ENCODE results near the gene ZNF320. TPM values are rescaled to one million over a fixed set of nuclear protein-coding genes. Genes with fewer than 3 reads are reported as not detected.
A peak's percentile ranks its signal among the peaks of the same experiment; 100 is the strongest.
"Not testable (repeated sequence)": the region's sequence is repeated elsewhere in the genome, so short reads cannot be mapped to it uniquely, and the experiment has no call there.

Gene ZNF320
- polyA plus RNA-seq, 6 donors from 2014 or later = 4.6 to 11.7 (median 7.3) TPM; not detected in 1

DNA sequence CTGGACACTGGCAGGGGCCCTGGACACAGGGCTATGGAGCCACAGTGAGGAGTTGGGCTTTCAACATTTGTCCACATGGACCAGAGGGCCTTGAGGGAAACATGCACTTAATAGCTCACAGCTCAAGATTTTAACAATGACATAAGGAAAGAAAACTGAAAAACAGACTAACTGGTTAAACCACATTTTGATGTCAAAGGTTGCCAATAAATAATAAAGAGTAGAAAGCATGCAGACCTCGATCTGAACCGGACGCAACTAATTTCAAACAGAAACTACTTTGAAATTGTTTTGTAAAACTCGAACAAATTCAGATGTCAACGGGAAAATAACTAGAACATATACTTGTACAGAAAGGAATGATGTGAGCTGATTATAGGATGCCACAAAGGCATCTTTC lies 41.3 kb upstream of the ZNF320 start:
- DNase-seq = no peak
- Mint-ChIP-seq H3K27ac (peak overlapping the region in 4 of 6 donors; percentile 41 to 91 (median 68)), H3K4me3 (peak overlapping the region in 6 of 8 donors; percentile 11 to 40 (median 32)), H3K4me1 (peaks cover 31 to 60% (median 46%) of the 10 kb centered on the region in 3 donors), H3K36me3 (no peaks in the 10 kb centered on the region), H3K27me3 (no peaks in the 10 kb centered on the region), H3K9me3 (no peaks in the 10 kb centered on the region)
- ATAC-seq (ENCODE audit: low read depth in 2 of 2) = no peak

DNA sequence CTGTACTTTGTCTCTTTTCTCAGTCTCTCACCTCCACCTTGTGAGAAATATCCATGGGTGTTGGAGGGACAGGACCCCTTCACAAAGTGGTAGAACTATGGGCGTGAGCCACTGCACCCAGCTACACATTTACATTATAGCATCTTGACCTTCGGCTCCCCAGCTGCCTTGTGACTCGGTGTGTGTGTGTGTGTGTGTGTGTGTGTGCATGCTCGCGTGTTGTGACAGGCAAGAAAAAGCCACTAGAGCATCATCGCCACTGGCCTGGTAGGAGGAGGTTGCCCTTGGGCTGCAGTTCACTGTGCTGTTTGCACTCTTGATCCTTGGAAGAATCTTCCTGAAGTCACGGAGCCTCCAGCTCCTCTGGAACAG lies 39.5 kb upstream of the ZNF320 start:
- Mint-ChIP-seq H3K4me3 (no peak overlapping the region), H3K4me1 (peaks cover 32 to 62% (median 42%) of the 10 kb centered on the region in 3 donors), H3K27ac (peak overlapping the region in 4 of 6 donors; percentile 24 to 86 (median 56)), H3K27me3 (no peaks in the 10 kb centered on the region), H3K9me3 (peaks cover 0 to 7% (median 0%) of the 10 kb centered on the region in 7 donors), H3K36me3 (peaks cover 0 to 10% of the 10 kb centered on the region in 2 donors)
- ATAC-seq (ENCODE audit: low read depth in 2 of 2) (no peak), DNase-seq (no peak)

DNA sequence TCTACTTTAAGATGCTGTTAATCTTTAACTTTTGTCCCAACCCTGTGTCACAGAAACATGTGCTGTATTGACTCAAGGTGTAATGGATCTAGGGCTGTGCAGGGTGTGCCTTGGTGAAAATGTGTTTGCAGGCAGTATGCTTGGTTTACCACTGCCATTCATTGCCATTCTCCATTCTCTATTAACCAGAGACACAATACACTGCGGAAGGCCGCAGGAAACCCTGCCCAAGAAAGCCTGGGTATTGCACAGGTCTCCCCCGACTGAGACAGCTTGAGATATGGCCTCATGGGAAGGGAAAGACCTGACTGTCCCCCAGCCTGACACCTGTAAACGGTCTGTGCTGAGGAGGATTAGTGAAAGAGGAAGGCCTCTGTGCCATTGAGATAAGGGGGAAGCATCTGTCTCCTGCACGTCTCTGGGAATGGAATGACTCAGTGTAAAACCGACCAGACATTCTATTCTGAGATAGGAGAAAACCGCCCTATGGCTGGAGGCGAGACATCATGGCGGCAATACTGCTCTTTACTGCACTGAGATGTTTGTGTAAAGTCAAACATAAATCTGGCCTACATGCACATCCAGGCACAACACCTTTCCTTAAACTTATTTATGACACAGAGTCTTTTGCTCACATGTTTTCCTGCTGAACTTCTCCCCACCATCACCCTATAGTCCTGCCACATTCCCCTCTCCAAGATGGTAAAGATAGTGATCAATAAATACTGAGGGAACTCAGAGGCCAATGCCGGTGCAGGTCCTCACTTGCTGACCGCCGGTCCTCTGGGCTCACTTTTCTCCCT lies 38.9 kb upstream of the ZNF320 start:
- peaks cover 0 to 10% of the 10 kb centered on the region in 2 donors for H3K36me3 Mint-ChIP-seq
- H3K4me3 Mint-ChIP-seq = peak overlapping the region in 1 of 8 donors; percentile 58
- H3K27me3 Mint-ChIP-seq = no peaks in the 10 kb centered on the region
- peaks cover 0 to 7% (median 0%) of the 10 kb centered on the region in 7 donors for H3K9me3 Mint-ChIP-seq
- H3K4me1 Mint-ChIP-seq = peaks cover 26 to 56% (median 36%) of the 10 kb centered on the region in 3 donors
- DNase-seq (no peak), ATAC-seq (ENCODE audit: low read depth in 2 of 2) (no peak)
- H3K27ac Mint-ChIP-seq = peak overlapping the region in 5 of 6 donors; percentile 24 to 86 (median 43)

DNA sequence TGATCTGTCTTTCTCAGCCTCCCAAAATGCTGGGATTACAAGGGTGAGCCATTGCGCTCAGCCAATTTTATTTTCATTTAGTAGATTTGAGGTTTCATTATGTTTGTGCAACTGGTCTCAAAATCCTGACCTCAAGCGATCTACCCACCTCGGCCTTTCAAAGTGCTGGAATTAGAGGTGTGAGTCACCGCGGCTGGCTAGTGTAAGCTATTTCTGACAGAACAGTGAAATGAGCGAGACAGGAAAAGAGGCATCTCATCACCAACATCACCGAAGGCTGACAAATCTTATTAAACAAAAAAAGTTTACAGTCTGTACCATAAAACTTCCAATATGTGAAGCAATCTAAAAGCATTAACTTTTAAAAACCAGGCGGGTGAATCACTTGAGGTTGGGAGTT lies 38.0 kb upstream of the ZNF320 start:
- Mint-ChIP-seq H3K4me1 (peaks cover 22 to 47% (median 29%) of the 10 kb centered on the region in 3 donors), H3K27ac (peak overlapping the region in 1 of 6 donors; percentile 39), H3K27me3 (no peaks in the 10 kb centered on the region), H3K36me3 (peaks cover 0 to 10% of the 10 kb centered on the region in 2 donors), H3K9me3 (peaks cover 0 to 7% (median 0%) of the 10 kb centered on the region in 7 donors), H3K4me3 (no peak overlapping the region)
- DNase-seq (no peak), ATAC-seq (ENCODE audit: low read depth in 2 of 2) (no peak)

DNA sequence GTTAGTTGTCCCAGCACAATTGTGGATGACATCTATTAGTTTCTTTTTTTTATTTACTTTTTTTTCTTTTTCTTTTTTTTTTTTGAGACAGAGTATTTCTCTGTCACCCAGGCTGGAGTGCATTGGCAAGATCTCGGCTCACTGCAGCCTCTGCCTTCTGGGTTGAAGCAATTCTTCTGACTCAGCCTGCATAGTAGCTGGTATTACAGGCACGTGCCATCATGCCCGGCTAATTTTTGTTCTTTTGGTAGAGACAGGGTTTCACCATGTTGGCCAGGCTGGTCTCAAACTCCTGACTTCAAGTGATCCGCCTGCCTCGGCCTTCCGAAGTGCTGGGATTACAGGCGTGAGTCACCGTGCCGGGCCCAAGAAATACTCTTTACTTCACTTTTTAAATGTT lies 27.2 kb upstream of the ZNF320 start:
- peak overlapping the region in 6 of 8 donors; percentile 32 to 71 (median 48) for H3K4me3 Mint-ChIP-seq
- H3K27ac Mint-ChIP-seq; H3K27me3 Mint-ChIP-seq; H3K9me3 Mint-ChIP-seq; DNase-seq; H3K36me3 Mint-ChIP-seq; ATAC-seq (ENCODE audit: low read depth in 2 of 2): not testable (repeated sequence)
- peaks cover 16 to 32% (median 32%) of the 10 kb centered on the region in 3 donors for H3K4me1 Mint-ChIP-seq

DNA sequence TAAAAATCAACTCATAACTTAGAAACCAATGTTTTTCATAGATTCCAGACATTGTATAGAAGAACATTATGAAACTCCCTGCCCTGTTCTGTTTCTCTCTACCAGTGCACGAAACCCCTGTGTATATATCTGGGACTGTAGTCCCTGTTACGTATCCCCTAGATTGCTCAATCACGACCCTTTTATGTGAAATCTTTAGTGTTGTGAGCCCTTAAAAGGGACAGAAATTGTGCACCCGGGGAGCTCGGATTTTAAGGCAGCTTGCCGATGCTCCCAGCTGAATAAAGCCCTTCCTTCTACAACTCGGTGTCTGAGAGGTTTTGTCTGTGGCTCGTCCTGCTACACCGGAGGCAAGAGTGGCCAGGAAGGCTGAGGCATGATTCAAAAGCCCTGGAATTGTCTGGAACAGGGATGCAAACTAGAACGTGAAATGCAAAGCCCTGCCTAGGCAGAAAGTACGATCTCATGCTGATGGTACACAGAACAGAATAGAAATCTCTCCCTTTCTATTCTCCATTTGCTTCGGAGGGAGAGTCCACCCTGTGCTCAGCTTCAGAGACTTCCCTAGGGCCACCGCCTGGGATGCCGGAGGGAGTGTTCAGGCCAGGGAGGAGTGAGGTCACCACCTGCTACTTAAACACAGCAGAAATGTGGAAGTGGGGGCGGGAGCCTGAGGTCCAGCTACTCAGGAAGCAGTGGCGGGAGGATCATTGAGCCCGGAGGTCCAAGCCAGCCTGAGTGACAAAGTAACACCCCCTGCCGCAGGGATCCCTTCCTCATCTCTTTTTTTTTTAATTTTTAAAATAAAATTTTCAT lies 26.6 kb upstream of the ZNF320 start:
- Mint-ChIP-seq H3K4me1 (peaks cover 16 to 32% (median 32%) of the 10 kb centered on the region in 3 donors), H3K27me3 (no peaks in the 10 kb centered on the region), H3K36me3 (peaks cover 0 to 4% of the 10 kb centered on the region in 2 donors), H3K4me3 (peak overlapping the region; percentile 71 to 97 (median 95)), H3K9me3 (no peaks in the 10 kb centered on the region), H3K27ac (peak overlapping the region in 4 of 6 donors; percentile 44 to 95 (median 50))
- DNase-seq (no peak), ATAC-seq (ENCODE audit: low read depth in 2 of 2) (no peak)

DNA sequence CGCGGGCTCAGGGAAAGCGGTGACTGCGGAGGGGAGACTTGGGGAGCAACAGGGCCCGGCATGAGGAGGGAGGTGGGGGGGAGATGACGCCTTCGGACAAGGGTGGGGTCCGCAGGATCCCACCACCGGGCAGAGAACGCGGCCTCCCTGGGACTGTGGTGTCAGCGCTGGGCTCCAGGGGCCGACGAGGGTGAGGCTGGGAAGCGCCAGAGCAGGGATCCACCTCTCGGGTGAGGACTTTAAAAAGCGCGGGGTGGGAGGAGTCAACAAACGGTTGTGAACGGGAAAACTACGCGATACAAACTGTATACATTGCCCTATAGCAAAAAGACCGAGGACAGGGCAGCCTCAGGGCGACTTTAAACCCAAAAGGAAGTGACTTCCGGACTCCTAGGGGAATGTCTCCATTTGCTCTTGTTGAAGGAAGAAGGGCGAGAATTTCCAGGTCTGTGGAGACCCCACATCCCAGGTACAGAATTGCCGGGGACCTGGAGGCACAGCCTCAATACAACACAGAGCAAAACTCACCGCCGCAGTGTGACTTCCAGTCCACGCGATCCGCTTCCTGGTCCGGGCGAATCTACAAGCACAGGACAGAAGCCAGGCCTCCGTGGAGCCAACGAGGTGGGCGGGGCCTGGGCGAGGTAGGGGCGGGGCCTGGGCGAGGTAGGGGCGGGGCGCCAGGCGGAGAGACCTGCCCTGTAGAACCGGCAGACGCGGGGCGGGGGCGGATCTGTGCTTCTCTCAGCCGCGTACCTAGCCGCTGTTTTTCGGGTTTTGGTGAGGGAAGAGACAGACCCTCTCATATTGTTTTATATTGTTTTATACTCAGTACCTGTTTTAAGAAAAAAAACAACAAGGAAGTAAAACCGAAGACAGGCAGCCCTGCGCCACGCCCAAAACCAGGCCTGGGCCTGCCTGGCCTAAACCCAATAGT lies 25.7 kb upstream of the ZNF320 start, which contains the start of gene ZNF888:
Gene ZNF888 (minus strand): TSS at position 588 of the 937 bp plus-strand sequence. CDS start 5,555 bp downstream, outside the sequence.
- Mint-ChIP-seq H3K36me3 (no peaks in the 10 kb centered on the region), H3K27me3 (no peaks in the 10 kb centered on the region), H3K9me3 (no peaks in the 10 kb centered on the region), H3K27ac (peak within 1 kb of the TSS; percentile 44 to 98 (median 94)), H3K4me3 (peak within 1 kb of the TSS; percentile 71 to 97 (median 95)), H3K4me1 (peaks cover 16 to 32% (median 32%) of the 10 kb centered on the region in 3 donors)
- peak; percentile 82 for DNase-seq
- peak; percentile 99 for ATAC-seq (ENCODE audit: low read depth in 2 of 2)

DNA sequence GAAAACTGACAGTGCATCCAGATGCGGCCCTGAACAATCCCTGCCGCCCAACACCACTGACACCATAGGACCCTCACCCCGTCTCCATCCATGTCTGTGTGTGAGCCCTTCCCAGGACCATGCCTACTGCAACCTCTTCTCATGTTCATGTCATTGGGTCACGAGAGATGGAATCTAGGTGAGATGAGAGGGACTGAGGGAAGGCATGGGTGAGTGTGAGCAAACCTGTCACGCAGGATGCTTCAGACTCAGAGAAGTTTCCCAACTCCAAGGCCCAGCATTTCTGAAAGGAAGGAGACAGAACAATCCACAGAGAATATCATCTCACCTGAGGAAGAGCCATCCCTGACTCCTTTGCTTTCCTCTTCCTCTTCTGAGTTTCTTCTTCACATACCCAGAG lies 20.1 kb upstream of the ZNF320 start:
- no peak for DNase-seq
- Mint-ChIP-seq H3K9me3 (peaks cover 0 to 1% (median 0%) of the 10 kb centered on the region in 7 donors), H3K27ac (no peak overlapping the region), H3K27me3 (no peaks in the 10 kb centered on the region), H3K4me3 (peak overlapping the region in 1 of 8 donors; percentile 32), H3K4me1 (peaks cover 13 to 18% (median 15%) of the 10 kb centered on the region in 3 donors), H3K36me3 (peaks cover 9 to 11% of the 10 kb centered on the region in 2 donors)
- ATAC-seq (ENCODE audit: low read depth in 2 of 2) = no peak

DNA sequence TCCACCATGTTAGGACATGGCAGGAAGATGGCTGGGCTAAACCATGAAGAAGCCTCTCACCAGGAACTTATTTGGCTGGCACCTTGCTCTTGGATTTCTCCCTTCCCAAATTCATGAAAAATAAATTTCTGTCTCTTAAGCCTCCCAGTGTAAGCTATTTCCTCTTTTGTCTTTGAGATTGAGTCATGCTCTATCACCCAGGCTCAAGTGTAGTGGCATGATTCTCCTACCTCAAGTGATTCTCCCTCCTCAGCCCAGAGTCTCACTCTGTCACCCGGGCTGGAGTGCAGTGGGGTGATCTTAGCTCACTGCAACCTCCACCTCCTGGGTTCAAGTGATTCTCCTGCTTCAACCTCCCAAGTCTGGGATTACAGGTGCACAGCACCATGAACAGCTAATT lies 13.2 kb upstream of the ZNF320 start:
- H3K36me3 Mint-ChIP-seq = peaks cover 26 to 37% of the 10 kb centered on the region in 2 donors
- DNase-seq = no peak
- peaks cover 0 to 30% (median 15%) of the 10 kb centered on the region in 7 donors for H3K9me3 Mint-ChIP-seq
- H3K27ac Mint-ChIP-seq = no peak overlapping the region
- H3K27me3 Mint-ChIP-seq = no peaks in the 10 kb centered on the region
- ATAC-seq (ENCODE audit: low read depth in 2 of 2) = peak; percentile 38 to 65
- no peak overlapping the region for H3K4me3 Mint-ChIP-seq
- H3K4me1 Mint-ChIP-seq = peaks cover 0 to 10% (median 7%) of the 10 kb centered on the region in 3 donors

DNA sequence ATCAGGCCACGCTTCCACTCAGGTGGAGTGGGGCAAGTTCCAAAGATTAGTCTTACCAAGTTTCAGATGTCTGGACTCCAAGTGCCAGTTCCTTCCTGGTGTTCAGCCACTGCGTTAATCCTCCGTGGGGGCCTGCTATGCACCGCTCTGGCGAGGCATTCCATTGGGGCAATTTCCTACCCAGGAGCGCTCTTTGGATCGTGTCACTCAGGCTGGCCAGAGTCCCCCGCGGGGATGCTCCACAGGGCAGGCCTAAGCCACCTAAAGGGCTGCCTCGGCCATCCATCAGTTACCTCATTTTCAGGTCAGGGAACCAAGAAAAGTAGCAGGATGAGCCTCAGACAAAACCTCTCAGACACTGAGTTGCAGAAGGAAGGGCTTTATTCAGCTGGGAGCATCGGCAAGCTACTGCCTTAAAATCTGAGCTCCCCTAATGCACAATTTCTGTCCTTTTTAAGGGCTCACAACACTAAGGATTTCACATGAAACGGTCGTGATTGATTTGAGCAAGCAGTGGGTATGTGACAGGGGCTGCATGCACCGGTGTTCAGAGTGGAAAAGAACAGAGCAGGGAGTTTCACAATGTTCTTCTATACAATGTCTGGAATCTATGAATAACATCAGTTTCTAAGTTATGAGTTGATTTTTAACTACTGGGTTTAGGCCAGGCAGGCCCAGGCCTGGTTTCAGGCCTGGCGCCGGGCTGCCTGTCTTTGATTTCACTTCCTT lies 6.8 kb upstream of the ZNF320 start:
- H3K36me3 Mint-ChIP-seq = peaks cover 29 to 31% of the 10 kb centered on the region in 2 donors
- DNase-seq = peak; percentile 17
- peaks cover 4 to 15% (median 12%) of the 10 kb centered on the region in 3 donors for H3K4me1 Mint-ChIP-seq
- H3K9me3 Mint-ChIP-seq = peaks cover 0 to 33% (median 15%) of the 10 kb centered on the region in 7 donors
- peak overlapping the region; percentile 7 to 83 (median 74) for H3K27ac Mint-ChIP-seq
- not testable (repeated sequence) for H3K27me3 Mint-ChIP-seq; ATAC-seq (ENCODE audit: low read depth in 2 of 2); H3K4me3 Mint-ChIP-seq

DNA sequence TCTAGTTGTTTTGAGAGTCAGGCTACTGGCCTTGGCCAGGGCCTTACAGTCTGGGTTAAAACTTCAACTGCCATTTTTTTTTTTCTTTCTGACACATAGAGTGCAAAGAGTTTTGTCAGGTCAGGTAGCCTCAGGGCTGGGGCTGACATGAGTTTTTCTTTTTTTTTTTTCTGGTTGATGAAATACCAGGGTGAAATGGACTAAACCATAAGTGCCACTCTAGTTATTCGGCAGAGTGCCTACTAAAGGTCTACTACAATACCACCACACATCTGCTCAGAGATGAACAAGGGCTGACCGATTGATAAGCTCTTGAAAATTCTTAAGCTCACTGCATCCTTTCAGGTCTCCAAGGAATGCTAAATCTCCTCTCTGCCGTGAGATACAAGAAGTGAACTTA lies 4.4 kb upstream of the ZNF320 start:
- H3K36me3 Mint-ChIP-seq = peaks cover 12 to 17% of the 10 kb centered on the region in 2 donors
- peaks cover 0 to 20% (median 11%) of the 10 kb centered on the region in 7 donors for H3K9me3 Mint-ChIP-seq
- no peaks in the 10 kb centered on the region for H3K27me3 Mint-ChIP-seq
- DNase-seq (no peak), ATAC-seq (ENCODE audit: low read depth in 2 of 2) (no peak)
- peaks cover 10 to 27% (median 26%) of the 10 kb centered on the region in 3 donors for H3K4me1 Mint-ChIP-seq
- peak overlapping the region in 1 of 6 donors; percentile 22 for H3K27ac Mint-ChIP-seq
- no peak overlapping the region for H3K4me3 Mint-ChIP-seq

DNA sequence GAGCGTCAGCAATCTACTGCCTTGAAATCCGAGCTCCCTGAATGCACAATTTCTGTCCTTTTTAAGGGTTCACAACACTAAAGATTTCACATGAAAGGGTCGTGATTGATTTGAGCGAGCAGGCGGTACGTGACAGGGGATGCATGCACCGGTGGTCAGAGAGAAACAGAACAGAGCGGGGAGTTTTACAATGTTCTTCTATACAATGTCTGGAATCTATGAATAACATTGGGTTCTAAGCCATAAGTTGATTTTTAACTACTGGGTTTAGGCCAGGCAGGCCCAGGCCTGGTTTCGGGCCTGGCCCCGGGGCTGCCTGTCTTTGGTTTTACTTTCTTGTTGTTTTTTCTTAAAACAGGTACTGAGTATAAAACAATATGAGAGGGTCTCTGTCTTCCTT lies 1.2 kb upstream of the ZNF320 start:
- peak overlapping the region in 2 of 6 donors; percentile 20 to 78 for H3K27ac Mint-ChIP-seq
- peaks cover 13 to 35% (median 31%) of the 10 kb centered on the region in 3 donors for H3K4me1 Mint-ChIP-seq
- H3K9me3 Mint-ChIP-seq; H3K27me3 Mint-ChIP-seq; ATAC-seq (ENCODE audit: low read depth in 2 of 2); H3K36me3 Mint-ChIP-seq; DNase-seq: not testable (repeated sequence)
- peak overlapping the region in 4 of 8 donors; percentile 37 to 82 (median 58) for H3K4me3 Mint-ChIP-seq

All from naive B cell (primary cell).